Type B pancreatic cell (in vitro differentiated cells): ENCODE measurements around the gene TRIM7. TPM values are rescaled to one million over a fixed set of nuclear protein-coding genes. Genes with fewer than 3 reads are reported as not detected.
"Not testable (repeated sequence)": the region's sequence is repeated elsewhere in the genome, so short reads cannot be mapped to it uniquely, and the experiment has no call there.

Experiments
- DNase-seq: peaks from one replicate; pipeline ENCODE4 v3.0.0; 2021; ENCODE audit warnings: mixed read lengths; ENCODE audit not compliant: unreplicated experiment; ENCODE audit errors: extremely low spot score
- H3K27ac Mint-ChIP-seq: 2 replicates; pipeline ENCODE4 v1.8.0; 2021; ENCODE audit warnings: mild to moderate bottlenecking, mixed read lengths
- H3K27me3 Mint-ChIP-seq: 2 replicates; pipeline ENCODE4 v1.8.0; 2021; ENCODE audit warnings: mixed read lengths
- H3K36me3 Mint-ChIP-seq: 2 replicates; pipeline ENCODE4 v1.8.0; 2021; ENCODE audit warnings: mixed read lengths
- H3K4me1 Mint-ChIP-seq: one replicate; pipeline ENCODE4 v1.8.0; 2021; ENCODE audit warnings: mixed read lengths; ENCODE audit not compliant: unreplicated experiment
- H3K4me3 Mint-ChIP-seq: 2 replicates; pipeline ENCODE4 v1.8.0; 2021; ENCODE audit warnings: mild to moderate bottlenecking, mixed read lengths
- H3K9me3 Mint-ChIP-seq: 2 replicates; pipeline ENCODE4 v1.8.0; 2021; ENCODE audit warnings: mixed read lengths
- CTCF ChIP-seq: fragments of 200-600 bp; sonication (generic); conservative IDR thresholded peaks from 2 replicates; pipeline ENCODE4 v1.5.0; 2021; ENCODE audit warnings: antibody characterized with exemption, mild to moderate bottlenecking
- total RNA-seq: library from RNA; stranded (reverse); gene quantifications from 2 replicates; pipeline ENCODE4 v1.2.1, GENCODE V29; 2021; ENCODE audit warnings: low replicate concordance

The TRIM7 gene
- total RNA-seq, 1 donor from 2014 or later, result 0.58 TPM

- peak overlapping the region; percentile 60 for H3K27ac Mint-ChIP-seq
- peaks cover 23% of the 10 kb centered on the region for H3K27me3 Mint-ChIP-seq
- no peaks in the 10 kb centered on the region for H3K9me3 Mint-ChIP-seq
- peak overlapping the region; percentile 77 for H3K4me3 Mint-ChIP-seq
- H3K36me3 Mint-ChIP-seq, result no peaks in the 10 kb centered on the region
- DNase-seq, result no peak
- peak; percentile 77 for TF ChIP-seq CTCF
- H3K4me1 Mint-ChIP-seq, result peaks cover 10% of the 10 kb centered on the region
Measured at GRCh38 chr5:181181650-181182565, 23.1 kb downstream of the TRIM7 start.

GRCh38 chr5:181177559-181177958 is 27.4 kb downstream of the TRIM7 start:
- H3K27ac Mint-ChIP-seq, H3K36me3 Mint-ChIP-seq: not testable (repeated sequence)
- H3K4me1 Mint-ChIP-seq, result peaks cover 14% of the 10 kb centered on the region

GRCh38 chr5:181176254-181176952 is 28.6 kb downstream of the TRIM7 start:
- Mint-ChIP-seq H3K4me3 (no peak overlapping the region), H3K36me3 (no peaks in the 10 kb centered on the region), H3K27ac (no peak overlapping the region), H3K9me3 (no peaks in the 10 kb centered on the region), H3K4me1 (peaks cover 8% of the 10 kb centered on the region), H3K27me3 (peaks cover 63% of the 10 kb centered on the region)
- TF ChIP-seq CTCF, result no peak
- DNase-seq, result no peak

More at GRCh38 chr5:181177559-181177958, 27.4 kb downstream of the TRIM7 start:
- H3K9me3 Mint-ChIP-seq, H3K4me3 Mint-ChIP-seq, DNase-seq: not testable (repeated sequence)
- peaks cover 59% of the 10 kb centered on the region for H3K27me3 Mint-ChIP-seq

- Mint-ChIP-seq H3K36me3 (no peaks in the 10 kb centered on the region), H3K4me1 (peaks cover 33% of the 10 kb centered on the region), H3K4me3 (peak overlapping the region; percentile 82), H3K9me3 (no peaks in the 10 kb centered on the region), H3K27me3 (peaks cover 84% of the 10 kb centered on the region), H3K27ac (peak overlapping the region; percentile 73)
- no peak for TF ChIP-seq CTCF
- no peak for DNase-seq
Measured at GRCh38 chr5:181173420-181174342, 31.3 kb downstream of the TRIM7 start.

GRCh38 chr5:181173027-181173419 is 32.0 kb downstream of the TRIM7 start:
- Mint-ChIP-seq H3K36me3 (no peaks in the 10 kb centered on the region), H3K27me3 (peaks cover 88% of the 10 kb centered on the region), H3K4me3 (peak overlapping the region; percentile 82), H3K27ac (peak overlapping the region; percentile 73), H3K4me1 (peaks cover 33% of the 10 kb centered on the region), H3K9me3 (no peaks in the 10 kb centered on the region)
- DNase-seq, result no peak
- peak; percentile 42 for TF ChIP-seq CTCF
